NCI-H526 (cell line): Measurements from ENCODE around the gene KCNK3.
"Not testable (repeated sequence)": the region's sequence is repeated elsewhere in the genome, so short reads cannot be mapped to it uniquely, and the experiment has no call there.

Experiments
- DNase-seq, 2 experiments: peaks; one replicate each; lab custom pipeline; 2025; lab: John Stamatoyannopoulos, UW

The KCNK3 gene

DNA sequence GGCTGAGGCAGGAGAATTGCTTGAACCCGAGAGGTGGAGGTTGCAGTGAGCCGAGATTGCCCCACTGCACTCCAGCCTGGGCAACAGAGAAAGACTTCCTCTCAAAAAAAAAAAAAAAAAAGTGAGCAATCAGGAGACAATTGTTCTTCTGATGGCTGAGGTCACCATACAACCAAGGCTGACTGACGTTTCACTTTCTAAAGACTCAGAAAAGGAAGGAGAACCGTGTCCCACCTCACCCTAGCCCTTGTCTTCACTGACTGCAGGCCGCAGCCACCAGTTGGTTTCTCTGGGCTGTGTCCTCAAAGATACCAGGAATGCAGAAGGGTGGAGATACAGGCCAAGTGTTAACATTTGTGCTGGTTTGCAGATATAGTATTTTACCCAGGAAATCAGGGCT lies 63.8 kb downstream of the KCNK3 start:
- DNase-seq: no peak

DNA sequence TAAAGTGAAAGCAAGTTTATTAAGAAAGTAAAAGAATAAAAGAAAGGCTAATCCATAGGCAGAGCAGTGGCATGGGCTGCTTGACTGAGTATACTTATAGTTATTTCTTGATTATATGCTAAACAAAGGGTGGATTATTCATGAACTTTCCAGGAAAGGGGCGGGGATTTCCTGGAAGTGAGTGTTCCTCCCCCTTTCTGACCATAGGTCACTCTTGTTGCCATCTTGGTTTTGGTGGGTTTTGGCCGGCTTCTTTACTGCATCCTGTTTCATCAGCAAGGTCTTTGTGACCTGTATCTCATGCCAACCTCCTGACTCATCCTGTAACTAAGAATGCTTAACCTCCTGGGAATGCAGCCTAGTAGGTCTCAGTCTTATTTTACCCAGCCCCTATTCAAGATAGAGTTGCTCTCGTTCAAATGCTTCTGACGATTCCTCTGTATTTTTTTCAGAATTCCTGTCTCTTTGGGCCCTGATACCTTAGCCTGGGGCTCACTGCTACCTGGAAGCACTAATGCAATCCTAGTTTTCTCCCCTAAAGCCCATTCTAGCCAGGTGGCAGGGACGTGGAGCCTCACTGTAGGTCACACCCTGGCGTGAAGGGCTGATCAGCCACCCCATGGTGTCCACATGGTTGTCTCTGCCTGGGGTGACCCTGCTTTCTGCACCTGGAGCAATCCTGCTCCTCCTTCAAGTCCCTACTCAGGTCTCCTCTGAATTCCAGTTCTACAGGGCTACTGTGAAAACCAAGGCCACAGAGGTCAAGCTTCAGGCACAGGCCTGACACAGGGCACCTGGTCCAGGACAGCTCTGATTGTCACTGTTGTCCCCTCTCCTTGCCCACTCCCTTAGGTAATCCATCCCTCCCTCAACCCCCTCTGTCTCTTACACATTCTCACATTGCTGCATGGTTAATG lies 65.6 kb downstream of the KCNK3 start:
- no peak for DNase-seq

DNA sequence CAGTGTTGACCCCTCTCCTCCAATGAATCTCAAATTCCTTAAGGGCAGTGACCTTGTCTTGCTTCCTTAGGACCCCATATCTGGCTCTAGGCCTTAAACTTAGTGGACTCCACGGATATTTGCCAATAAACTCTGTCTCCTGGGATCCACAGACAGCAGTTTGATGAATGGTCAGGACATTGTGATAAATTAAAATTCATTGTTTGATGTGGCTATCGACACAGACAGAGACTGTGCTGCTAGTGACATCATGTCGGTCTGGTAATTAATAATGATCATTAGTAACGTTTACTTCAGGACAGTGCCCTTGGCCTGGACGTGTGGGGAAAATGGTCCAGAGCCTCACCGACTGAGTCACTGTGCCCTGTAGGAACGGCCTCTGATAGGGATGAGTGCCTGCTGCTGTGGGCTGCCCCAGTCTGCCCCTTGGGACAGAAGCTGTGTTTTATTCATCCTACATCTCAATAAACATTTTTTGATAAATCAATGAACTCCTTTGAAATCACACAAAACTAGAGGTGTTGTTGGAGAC lies 66.3 kb downstream of the KCNK3 start:
- no peak for DNase-seq

DNA sequence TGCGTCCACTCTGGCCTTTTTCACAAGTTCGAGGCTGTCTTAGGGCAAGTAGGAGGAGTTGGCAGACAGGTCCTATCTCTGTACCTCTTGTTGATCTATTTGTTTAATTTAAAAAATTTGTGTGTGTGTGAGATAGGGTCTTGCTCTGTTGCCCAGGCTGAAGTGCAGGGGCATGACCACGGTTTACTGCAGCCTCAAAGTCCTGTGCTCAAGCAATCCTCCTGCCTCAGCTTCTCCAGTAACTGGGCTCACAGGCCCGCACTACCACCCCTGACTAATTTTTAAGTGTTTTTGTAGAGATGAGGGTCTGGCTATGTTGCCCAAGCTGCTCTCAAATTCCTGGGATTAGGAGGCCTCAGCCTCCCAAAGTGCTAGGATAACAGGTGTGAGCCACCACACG lies 67.3 kb downstream of the KCNK3 start:
- no peak for DNase-seq

DNA sequence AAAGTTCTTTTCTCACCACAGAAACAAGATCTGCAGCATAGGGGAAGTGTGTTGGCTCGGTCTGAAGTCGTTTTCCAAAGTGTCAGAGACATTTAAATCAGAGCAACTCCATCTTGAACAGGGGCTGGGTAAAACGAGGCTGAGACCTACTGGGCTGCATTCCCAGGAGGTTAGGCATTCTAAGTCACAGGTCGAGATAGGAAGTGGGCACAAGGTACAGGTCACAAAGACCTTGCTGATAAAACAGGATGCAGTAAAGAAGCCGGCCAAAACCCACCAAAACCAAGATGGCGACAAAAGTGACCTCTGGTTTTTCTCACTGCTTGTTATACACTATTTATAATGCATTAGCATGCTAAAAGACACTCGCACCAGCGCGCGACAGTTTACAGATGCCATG lies 68.5 kb downstream of the KCNK3 start:
- not testable (repeated sequence) for DNase-seq

DNA sequence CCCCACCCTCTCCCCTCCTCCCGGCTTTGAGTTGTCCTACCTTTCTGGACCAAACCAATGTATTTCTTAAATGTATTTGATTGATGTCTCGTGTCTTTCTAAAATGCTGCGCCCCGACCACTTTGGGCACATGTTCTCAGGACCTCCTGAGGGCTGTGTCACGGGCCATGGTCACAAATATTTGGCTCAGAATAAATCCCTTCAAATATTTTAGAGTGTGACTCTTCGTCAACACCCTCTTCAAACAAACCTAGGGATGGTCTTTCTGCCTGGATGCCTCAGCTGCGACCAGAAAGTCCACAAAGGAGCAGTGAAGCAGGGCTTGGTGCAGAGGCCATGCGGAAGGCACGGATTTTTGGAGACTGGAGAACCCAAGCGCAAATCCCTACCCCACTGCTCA lies 70.5 kb downstream of the KCNK3 start:
- no peak for DNase-seq

DNA sequence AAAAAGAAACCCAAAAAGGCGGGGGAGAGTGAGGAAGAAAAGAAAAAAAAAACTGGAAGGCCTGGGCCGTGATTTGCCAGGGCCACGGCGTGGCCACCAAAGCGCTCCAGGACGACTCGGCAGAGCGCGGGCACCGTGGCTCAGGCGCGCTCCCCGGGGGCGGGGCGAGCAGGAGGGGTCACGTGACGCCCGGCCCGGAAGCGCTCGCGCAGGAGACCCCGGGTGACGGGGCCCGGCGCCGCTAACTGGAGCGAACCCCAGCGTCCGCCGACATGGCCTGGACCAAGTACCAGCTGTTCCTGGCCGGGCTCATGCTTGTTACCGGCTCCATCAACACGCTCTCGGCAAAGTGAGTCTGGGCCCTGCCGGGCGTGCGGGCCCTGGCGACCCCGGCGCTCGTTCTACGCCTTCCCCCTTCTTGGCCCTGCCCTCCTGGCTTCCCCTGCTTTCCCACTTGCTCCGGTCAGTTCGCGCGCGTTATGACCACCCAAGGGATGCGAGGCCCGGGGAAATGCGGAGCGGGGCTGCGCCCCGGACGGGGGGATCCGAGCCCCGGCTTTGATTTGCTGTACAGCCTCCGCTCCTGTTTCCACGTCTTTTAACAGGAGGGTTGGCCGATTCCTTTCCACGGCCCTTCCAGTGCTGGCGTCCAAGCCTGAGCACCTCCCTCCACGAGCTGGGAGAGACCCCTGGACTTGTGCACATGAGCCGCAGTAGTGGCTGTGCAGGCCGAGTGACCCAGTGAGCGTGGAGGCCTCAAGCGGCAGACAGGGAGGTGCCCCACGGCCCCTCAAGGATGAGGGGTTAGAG lies 71.8 kb downstream of the KCNK3 start, which contains the start of gene SLC35F6:
Gene SLC35F6 (plus strand): TSS at position 207 of the 810 bp plus-strand sequence. CDS start 66 bp downstream, at position 273.
- DNase-seq: peak; percentile 65 to 87

DNA sequence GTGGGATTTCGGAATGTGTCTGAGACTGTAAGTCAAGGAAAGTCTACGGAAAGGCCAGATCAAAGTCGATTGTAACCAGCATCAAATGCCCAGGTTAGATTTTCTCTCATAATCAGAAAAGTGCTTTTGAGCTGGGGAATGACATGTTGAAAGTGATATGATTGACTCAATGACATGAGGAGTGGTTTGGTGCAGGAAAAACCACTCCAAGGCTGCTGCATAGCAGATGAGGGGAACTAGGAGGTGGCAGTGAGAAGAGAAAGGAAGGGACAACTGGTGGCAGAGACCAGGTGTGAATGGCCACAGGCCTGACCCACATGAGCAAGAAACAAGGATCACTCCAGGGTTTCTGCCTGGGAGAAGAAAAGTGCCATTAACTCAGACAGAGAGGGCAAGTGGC lies 72.4 kb downstream of the KCNK3 start:
- no peak for DNase-seq

DNA sequence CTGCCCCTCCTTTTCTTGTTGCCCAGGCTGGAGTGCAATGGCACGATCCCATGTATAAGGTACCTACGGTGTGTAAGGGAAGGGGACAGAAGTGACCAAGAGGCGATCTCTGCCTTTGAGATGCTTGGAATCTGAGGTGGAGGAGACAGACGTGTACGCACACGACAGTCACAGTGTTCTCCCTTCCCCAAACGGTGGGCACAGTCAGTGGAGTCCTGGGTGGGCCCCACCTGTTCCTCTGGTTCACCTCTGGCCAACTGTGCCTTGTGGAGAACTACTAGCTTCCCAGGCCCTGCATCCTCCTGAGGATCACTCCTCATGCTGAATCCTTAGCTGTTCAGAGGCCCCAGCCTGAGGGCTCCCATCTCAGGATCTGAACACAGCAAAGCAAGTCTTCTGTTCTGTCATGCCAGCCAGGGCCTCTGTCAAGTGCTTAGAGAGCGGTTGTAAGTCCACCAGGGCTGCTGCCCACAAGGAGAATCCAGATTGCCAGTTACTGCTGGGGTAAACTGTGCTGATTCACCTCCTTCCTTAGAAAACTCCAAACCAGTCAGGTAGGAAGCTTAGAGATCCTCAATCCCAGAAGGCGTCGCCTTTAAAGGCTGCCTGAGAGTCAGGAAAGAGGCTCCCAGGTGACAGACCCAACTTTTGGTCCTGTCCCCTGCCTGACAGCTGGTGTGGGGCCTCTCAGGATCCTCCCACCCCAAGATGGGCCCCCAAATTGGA lies 73.1 kb downstream of the KCNK3 start:
- DNase-seq: no peak

DNA sequence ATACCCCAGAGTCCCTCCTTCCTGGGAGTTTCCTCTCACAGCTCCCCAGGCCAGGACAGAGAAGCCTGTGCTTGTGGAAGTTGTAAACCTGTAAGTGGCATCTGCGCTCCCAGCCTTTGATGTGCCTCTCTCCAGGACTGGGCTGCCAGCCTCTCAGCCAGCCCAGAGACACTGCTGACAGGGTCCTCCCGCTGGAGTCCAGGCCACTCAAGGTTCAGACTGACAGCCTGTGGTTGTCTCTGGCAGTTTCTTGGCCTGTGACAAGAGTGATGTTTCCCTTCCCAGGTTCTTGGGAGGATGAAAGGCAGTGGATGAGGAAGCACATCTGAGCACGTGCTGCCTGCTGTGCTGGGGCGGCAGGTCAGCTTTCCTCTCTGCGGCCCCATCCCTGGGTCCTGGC lies 74.6 kb downstream of the KCNK3 start:
- no peak for DNase-seq

DNA sequence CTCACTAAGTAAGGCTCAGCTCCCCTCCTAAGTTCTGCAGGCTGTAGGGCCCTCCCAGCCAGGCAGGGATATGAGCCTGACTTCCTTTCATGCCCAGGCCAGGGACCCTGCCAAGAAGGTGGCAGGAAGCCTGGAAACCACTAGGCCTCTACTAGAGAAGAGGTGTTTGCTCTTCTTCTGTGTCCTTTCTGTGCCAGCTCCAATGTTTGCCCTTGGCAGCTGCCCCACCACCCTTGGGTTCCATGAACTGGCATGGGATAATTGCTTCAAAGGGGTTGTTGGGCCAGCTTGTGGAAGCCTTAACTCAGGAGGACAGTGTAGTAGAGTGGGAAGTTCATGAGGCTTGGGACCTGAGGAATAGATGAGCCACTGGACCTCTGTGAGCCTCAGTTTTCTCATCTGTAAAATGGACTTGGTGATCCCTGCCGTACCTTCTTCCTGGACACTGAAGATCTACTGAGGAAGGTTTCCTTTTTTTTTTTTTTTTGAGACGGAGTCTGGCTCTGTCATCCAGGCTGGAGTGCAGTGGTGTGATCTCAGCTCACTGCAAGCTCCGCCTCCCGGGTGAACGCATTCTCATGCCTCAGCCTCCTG lies 75.5 kb downstream of the KCNK3 start:
- DNase-seq: no peak

DNA sequence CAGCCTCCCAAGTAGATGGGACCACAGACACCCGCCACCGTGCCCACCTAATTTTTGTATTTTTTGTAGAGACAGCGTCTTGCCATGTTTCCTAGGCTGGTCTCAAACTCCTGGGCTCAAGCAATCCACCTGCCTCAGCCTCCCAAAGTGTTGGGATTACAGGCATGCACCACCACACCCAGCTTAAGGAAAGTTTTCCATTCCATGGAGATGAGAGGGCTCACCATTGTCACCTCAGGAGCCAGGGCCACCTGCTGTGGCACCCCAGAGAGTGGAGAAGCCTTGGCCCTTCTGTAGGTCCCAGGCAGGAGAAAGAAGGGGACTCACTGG lies 76.2 kb downstream of the KCNK3 start:
- no peak for DNase-seq

DNA sequence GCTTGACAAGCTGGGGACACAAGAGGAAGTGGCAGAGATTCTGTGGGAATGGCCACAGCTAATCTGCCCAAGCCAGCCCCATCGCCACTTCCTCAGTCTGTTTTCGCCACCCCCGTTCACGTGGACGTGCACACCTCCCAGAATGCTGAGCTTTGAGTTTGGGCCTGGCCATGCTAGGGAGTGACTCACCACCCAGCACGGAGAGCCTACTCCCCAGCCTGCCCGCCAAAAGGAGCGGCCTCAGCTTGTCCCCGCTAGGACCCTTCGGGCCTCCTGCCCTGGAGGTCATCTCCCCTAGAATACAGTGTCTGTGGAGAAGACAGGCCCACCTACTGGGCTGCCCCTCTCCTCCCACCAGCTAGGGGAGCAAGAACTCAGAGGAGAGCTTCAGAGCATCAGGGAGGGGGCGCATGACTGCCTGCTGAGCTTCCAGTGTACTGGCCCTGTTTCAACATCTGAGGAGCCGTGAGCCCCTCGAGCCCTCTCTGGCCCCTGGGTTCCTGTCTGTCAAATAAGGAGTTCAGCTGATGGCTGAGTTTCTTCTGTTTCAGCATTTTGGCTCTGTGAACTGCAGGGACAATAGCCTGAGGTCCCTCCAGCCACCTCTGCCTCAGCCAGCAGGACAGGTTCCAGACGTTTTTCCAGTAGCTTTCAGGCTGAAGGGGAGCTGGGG lies 76.7 kb downstream of the KCNK3 start:
- DNase-seq: no peak

DNA sequence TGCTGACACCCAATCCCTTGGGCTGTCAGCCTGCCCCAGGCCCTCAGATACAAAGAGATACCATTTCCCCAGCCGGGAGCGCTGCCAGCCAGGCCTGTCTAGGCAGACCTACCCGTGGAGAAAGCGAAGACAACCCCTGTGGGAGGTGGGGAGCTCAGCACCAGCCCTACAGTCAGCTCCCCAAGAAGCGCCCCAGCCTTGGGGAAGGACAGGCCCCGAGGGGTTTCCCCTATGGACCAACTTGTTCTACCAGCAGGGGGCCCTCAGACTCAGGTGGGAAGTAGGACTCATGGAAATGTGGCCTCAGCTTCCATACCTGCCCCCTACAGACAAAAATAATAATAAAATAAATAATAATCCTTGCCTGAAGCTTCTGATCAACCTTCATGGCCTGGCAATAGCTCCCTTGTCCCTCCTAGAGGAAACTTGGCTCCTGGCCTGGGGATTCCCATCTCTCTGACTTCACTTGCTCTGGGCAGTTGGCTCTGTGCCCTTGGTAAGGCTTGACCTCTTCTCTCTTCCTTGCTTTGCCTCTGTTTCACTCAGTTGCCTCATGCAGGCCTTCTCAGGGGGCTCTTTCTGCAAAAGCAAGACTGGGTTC lies 78.6 kb downstream of the KCNK3 start:
- DNase-seq: peak in 1 of 2 experiments; percentile 40

DNA sequence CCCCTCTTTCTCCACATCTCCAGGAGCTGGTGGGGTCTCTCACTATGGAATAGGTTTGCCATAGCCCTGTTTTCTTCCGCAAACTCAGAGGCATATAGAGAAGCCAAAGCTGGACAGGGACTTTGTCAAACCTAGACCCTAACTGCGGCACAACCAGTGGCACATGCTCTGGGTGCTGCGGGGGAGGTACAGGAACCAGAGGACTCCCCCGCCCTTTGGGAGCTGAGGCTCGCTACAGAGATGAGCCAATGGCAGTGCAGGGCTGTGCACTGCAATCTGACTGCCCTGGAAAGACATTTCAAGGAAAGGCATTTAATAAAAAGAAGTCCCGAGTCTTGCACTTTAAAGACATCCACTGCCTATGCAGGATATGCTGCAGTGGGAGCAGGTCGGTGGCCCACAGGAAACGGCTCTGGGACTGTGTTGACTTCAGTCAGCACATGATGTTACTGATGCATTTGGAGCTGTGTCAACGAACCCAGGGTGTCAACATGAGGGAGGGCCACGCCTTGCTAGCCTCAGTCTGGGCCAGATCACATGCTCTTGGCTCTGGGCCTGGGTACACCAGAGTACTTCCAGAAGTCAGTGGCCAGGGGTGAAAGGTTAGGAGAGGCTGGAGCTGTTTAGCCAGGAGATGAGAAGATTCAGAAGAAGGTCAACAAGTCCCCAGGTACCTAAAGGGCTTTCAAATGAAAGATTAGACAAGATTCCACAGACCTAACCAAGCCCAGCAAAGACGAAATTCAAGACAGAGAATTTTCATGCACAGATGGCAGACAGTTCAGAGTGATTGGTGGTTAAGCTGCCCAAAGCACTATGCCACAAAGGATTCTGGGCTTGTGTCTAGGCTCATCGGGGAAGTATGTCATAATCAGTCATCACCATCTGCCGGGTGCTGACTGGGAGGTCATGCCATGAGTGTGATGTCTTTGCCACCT lies 79.8 kb downstream of the KCNK3 start:
- no peak for DNase-seq

DNA sequence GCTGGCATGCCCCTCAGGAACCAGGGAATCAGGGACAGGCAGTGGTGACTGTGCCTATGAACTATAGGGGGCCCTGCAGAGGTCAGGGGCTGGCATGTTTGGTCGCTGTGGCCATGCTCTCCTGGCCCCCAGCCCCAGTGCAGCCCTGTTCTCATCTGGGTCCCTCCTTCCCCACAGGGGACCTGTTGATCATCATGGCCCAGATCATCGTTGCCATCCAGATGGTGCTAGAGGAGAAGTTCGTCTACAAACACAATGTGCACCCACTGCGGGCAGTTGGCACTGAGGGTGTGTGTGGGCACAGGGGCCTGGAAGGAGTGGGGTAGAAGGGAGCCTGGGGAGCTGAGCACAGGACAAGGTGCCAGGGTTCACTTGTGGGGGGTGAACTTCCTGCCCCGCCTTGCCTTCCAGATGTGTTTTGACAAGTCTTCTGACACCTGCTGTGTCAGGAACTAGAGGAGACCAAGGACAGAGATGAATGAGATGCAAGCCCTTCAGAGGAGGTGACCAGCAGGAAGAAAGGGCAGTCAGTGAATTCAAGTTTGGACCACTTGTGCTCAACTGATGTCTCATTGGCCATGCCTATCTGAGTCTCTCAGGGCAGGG lies 83.8 kb downstream of the KCNK3 start:
- DNase-seq: no peak

DNA sequence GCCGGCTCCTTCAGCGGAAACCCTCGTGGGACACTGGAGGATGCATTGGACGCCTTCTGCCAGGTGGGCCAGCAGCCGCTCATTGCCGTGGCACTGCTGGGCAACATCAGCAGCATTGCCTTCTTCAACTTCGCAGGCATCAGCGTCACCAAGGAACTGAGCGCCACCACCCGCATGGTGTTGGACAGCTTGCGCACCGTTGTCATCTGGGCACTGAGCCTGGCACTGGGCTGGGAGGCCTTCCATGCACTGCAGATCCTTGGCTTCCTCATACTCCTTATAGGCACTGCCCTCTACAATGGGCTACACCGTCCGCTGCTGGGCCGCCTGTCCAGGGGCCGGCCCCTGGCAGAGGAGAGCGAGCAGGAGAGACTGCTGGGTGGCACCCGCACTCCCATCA lies 85.6 kb downstream of the KCNK3 start:
- DNase-seq: no peak

DNA sequence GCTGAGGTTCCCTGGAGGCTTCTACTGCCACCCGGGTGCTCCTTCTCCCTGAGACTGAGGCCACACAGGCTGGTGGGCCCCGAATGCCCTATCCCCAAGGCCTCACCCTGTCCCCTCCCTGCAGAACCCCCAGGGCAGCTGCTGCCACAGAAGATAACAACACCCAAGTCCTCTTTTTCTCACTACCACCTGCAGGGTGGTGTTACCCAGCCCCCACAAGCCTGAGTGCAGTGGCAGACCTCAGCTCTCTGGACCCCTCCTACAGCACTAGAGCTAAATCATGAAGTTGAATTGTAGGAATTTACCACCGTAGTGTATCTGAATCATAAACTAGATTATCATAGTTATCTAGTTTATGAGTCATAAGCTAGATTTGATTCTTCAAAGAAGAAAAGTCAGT lies 86.0 kb downstream of the KCNK3 start:
- DNase-seq: no peak

DNA sequence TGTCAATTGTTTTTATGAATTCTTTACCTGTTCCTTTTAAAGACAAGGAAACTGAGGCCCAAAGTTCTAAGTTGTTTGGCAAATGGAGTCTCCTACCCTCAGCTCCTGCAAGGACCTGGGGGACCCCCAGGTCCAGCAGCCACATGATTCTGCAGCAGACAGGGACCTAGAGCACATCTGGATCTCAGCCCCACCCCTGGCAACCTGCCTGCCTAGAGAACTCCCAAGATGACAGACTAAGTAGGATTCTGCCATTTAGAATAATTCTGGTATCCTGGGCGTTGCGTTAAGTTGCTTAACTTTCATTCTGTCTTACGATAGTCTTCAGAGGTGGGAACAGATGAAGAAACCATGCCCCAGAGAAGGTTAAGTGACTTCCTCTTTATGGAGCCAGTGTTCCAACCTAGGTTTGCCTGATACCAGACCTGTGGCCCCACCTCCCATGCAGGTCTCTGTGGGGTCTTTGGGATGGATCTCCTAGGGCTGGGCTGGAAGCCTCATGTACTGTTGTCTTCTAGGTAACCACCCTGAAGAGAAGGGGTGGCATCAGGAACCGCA lies 87.8 kb downstream of the KCNK3 start:
- no peak for DNase-seq
